NCI-H1048 (cell line): ENCODE measurements around the gene ARRB1.

Source experiments
- DNase-seq: peaks from one replicate; lab custom pipeline; 2025; lab: John Stamatoyannopoulos, UW

The ARRB1 gene

DNA sequence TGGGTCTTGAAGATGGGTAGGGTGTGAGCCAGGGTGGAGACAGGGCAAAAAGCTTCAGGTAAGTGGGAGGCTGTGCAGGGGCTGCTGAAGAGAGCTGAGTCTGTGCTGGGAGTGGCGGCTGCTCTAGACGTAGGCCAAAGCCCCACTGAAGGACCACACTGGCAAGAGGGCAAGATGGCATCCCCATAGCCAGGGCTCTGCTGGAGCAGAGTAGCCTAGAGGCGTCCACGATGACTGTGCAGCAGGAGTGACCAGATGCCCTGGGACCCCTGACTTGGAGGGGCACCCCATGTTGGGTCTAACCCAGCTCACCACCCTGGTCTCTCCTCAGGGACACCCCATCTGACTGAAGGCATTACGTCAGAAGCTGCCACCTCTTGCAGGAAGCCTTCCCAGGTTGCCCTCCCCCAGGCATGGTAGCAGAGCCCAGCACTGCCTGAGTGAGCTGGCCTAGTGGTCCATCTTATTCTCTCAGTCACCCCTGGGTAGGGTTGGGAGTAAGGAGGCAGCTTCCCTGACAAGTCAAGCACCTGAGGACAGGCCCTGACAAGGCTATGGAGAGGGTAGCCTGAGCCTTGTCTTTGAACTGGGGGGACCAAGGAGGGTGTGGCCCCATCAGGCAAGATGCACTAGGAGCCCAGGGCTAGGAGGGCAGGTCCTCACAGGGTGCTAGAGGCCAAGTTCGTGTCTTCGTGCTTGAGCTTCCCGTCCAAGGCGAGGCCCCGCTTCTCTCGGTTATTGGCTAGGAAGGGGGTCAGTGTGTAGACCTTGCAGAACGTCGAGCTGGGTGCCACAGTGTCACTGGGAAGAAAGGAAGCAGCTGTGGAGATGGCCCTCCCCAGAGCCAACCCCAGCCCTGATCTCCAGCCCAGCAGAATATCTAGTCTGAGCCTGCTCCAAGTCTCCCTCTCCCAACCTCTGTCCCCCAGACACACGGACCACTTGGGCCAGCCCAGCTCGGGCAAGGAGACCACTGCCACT, 77.8 kb downstream of the ARRB1 start:
- no peak for DNase-seq

GRCh38 chr11:75272821-75273301, 78.6 kb downstream of the ARRB1 start:
- DNase-seq, result no peak

DNA sequence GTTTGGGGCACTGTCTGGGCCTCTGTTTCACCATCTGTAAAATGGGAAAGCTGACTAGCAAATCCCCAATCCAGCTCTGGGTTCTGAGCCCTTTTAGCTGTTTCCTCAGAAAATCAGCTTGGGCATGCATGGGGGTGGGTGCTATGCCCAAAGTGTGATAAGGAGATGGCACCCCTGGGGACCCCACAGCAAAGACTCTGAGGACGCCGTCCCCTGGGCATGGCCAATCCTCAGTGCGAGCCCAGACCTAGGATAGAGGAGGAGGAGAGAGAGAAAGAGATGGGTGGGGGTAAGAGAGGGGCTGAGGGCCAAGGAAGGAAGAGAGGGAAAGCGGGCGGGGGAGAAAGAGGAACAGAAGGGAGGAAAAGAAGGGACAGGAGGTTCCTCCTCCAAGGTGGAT, 79.1 kb downstream of the ARRB1 start:
- DNase-seq, result no peak

DNA sequence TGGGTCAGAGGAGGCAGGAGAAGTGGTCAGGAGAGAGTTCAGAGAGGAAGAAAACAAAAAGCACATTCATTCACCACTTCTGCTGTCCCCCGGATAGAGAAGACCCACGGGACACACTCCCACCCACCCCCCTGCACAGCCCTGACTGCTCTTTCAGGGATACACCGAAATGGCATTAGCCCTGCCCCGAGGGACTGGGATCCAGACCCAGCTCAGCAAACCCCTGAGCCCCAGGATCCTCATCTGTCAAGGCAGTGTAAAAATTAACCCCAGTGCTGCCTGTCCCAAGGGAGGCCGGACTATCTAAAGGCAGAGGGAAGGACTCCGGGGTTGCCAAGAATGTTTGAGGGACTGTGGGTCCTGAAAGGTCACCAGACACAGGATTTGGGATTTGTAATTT, 79.7 kb downstream of the ARRB1 start:
- no peak for DNase-seq

DNA sequence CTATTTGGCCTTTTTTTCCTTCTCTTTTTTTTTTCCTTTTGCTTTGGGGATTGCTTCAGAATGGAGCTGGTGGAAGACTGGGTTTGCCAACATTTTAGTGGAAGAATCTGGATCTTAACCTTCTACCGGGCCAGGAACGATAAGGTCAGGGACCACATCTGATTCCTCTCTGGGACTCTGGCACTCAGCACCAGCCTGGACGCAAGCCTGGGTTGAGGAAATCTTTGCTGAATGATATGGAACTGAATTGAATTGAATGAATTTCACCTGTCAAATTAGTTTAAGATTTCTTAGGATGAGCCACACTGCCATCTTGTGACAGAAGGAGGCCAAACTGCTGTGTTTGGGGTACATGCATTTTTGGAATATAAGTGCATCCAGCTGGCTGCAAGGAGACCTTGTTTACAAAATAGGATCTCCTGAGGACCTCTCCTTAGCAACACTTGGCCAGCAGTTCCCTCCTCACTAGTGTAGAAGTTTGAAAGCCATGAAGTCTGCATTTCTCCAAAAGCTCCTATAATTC, 80.5 kb downstream of the ARRB1 start:
- no peak for DNase-seq

GRCh38 chr11:75269896-75270295, 81.6 kb downstream of the ARRB1 start:
- DNase-seq, result no peak

GRCh38 chr11:75269367-75269660, 82.1 kb downstream of the ARRB1 start:
- DNase-seq, result no peak

DNA sequence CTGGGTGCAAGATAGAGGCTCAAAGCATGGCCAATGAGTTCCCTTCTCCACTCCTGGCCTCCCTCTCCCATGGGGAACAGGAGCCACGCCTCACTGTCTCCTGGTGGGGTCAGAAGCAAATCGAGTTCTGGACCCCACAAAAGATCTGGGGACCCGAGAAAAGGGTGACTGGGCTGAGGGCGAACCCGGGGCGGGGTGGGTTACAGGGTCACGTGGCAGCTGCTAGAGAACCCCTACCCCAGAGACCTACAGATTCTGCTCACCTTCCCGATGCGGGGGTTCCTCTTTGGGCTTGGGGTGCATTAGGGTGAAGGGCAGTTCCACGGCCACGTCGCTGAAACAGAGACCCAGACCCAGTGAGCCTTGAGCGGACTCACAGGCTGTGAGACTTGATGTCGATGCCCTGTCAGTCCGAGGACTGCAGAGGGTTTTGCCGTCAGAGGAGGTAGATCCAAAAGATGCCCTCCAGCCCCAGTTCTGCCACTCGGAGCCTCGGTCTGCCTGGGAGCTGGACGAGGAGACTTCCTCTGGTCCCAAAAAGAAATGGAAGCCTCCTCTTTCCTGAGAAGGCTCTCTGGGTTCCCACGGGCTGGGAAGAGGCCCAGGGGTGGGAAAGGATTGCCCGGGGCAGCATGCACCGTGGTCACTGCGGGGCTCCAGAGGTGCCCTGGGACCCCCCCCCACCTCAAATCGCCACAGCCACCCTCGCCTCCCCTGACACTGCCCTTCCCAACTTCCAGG, 82.7 kb downstream of the ARRB1 start:
- no peak for DNase-seq

GRCh38 chr11:75267171-75267970, 84.1 kb downstream of the ARRB1 start:
- no peak for DNase-seq

DNA sequence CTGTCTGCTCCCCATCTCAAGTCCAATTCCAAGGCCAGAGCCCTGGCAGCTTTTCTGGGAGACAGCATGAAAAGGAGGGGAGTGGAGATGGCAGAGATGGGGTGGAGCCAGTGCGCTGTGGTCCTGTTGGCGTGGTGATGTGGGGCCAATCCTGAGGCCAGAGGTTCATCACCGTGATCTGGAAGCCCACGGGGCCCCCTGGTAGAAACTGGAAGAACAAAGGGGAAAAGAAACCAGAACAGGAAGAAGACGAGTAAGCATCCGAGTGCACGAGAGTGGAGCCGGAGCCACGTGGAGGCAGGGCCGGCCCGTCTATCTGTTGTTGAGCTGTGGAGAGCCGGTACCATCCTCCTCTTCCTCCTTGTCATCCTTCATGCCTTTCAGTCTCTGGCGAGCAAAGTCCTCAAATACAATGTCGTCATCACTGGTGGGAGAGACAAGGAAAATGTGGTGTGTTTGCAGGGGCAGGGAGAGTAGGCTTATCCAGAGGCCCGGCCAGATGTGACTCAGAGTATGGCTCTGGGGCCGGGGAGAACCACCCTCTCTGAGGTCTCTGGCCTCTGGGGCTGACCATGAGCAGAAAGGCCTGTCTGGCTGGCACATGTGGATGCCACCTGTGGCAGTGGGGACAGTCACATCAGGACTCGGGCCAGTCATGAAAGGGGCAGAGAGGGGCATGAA, 85.5 kb downstream of the ARRB1 start:
- no peak for DNase-seq

GRCh38 chr11:75264971-75265370, 86.5 kb downstream of the ARRB1 start:
- no peak for DNase-seq

DNA sequence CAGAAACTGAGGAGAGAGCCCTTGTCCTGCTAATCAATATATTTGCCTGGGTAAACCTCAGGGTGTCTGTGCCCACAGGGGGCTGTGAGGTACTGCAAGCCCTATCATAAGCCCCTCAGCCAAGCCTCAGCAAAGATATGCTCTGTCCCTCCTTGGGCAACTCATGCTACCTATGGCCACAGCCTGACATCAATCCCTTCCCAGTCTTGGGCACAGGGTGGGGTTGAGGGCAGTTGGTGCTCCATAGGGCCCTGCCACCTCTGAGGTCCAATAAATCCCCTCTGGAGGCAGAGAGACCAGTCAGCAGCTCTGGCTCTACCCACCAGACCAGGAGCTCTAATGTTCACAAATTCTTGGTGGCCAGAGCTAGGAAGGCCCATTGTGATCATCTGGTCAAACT, 87.1 kb downstream of the ARRB1 start:
- DNase-seq, result no peak

DNA sequence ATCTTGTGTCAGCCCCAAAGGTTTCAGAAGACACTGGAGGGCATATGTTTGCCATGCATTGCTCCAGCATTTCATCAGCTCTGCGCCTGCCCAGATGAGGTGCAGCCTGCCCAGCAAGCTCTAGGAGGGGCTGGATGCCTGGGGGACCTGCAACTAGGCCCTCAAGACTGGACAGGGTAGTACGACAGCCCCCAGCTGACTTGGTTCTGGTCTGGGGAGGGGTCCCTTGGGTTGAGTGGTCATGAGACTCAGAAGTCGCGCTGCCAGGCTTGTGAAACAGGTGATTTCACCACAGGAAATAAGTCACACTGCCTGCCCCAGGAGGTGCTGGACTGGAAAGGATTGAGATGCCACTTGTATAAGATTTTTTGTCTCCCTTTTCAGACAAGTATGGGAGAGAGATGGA, 87.5 kb downstream of the ARRB1 start:
- DNase-seq, result no peak

- no peak for DNase-seq
These were observed 88.3 kb downstream of the ARRB1 start for GRCh38 chr11:75262961-75263852.

DNA sequence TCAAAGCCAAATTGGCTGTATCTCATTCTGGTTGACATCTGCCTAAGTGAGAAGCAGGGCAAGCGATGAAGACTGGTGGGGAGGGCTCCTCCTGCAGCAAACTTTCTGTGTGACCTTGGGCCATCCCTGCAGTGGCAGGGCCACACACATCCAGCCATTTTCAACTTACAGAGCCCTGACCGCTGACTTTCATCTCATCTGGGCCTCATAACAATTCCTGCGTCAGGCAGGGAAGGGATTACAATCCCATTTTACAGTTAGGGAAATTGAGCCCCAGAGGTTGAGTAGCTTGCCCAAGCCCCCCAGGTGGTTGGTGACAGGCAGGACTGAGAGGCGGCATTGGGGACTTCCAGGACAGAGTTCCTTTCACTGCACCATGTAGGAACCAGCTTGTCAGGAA, 89.0 kb downstream of the ARRB1 start:
- DNase-seq, result no peak

GRCh38 chr11:75261902-75262361, 89.5 kb downstream of the ARRB1 start:
- no peak for DNase-seq

GRCh38 chr11:75260396-75261170, 90.9 kb downstream of the ARRB1 start:
- DNase-seq, result no peak

DNA sequence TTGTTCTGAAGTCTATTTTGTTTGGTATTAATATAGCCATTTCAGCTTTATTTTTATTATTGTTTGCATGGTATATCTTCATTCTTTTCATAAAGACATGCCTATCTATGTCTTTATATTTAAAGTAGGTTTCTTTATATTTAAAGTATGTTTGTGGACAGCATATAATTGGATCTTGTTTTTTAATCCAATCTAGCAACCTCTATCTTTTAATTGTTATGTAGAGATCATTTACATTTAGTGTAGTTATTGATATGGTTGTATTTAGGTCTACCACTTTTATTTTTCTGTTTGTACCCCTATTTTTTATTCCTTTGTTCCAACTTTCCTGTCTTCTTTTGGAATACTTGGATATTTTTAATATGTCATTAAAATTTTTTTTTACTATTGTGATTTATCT, 97.1 kb downstream of the ARRB1 start:
- no peak for DNase-seq

DNA sequence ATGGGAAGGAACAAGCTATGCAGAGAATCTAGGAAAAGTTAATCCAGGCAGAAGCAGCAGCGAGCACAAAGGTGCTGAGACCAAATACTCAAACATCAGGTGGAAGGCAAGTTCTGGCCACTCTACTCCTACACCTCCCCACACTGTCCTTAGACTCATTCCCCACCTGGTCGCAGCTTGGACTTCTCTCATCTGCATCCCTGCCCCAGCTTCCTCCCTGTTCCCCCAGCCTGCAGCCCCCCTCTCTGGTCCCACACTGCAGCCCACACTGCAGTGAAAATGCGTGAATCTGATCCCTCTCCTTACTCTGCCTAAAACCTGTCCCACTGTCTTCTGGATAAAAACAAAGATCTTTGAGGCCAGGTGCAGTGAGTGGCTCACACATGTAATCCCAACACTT, 101.8 kb downstream of the ARRB1 start:
- no peak for DNase-seq

DNA sequence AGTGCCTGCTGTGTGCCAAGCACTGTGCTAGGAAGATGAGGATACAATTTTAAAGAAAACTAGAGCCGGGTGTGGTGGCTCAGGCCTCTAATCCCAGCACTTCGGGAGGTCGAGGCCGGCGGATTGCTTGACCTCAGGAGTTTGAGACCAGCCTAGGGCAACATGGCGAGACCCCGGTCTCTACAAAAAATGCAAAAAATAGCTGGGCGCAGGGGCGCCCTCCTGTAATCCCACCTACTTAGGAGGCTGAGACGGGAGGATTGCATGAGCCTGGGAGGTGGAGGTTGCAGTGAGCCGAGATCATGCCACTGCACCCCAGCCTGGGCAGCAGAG, 102.6 kb downstream of the ARRB1 start:
- no peak for DNase-seq
